HG03175 (cell line): ENCODE data around the gene RNFT2.
"Not testable (repeated sequence)": the region's sequence is repeated elsewhere in the genome, so short reads cannot be mapped to it uniquely, and the experiment has no call there.

Experiments used
- ATAC-seq: cut with Tn5 transposase; IDR thresholded peaks from one replicate; pipeline ENCODE4 v1.9.1; 2021; ENCODE audit warnings: mild to moderate bottlenecking, moderate library complexity; ENCODE audit not compliant: unreplicated experiment

RNFT2 gene

DNA sequence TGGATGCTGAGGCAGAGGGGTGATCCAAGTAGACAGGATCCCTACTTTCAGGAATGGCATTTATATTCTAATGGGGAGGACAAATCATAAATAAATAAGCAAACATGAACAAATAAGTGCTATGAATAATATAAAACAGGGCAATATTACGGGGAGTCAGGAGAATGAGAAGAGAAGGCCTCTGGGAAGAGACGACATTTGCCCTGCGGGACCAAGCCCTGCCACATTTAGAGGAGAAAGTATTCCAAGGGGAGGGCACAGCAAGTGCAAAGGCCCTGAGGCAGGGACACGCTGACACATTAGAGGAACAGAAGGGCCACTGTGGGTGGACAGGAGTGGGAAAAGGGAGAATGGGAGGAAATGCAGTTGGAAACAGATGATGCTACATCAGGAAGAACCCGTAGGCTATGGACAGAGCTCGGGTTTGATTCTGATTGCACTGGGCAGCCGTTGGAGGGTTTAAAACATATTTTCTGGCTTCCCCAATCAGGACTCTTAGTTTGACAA, 1.3 kb downstream of the RNFT2 start:
- no peak for ATAC-seq

DNA sequence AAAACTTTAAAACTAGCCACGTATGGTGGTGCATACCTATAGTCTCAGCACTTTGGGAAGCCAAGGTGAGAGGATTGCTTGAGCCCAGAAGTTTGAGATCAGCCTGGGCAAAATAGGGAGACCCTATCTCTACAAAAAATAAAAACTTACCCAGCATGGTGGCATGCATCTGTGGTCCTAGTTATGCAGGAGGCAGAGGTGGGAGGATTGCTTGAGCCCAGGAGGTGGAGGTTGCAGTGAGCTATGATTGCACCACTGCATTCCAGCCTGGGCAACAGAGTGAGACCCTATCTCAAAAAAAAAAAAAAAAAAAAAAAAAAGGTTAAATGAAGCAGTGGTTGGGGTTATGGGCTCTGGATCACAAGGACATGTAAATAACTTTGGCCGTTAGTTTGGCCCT, 4.7 kb downstream of the RNFT2 start:
- not testable (repeated sequence) for ATAC-seq

DNA sequence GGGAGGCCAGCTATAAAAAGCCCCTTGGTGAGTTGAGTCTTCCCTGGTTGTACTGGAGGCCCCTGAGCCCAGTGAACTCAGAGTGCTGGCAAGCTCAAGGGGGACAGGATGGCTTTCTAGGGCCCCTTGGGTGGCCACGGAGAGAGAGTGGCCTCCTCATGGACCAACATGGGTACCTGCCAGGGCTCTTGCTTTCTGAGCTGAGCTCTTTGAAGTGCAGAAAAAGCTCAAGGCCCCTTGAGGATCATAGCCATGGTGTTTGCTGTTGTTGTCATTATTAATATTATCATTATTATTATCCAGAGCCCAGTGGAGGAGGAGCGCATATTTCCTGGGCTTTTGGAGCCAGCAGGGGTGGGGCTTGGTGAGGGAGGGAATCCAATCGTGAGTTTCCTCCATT, 6.7 kb downstream of the RNFT2 start:
- no peak for ATAC-seq

DNA sequence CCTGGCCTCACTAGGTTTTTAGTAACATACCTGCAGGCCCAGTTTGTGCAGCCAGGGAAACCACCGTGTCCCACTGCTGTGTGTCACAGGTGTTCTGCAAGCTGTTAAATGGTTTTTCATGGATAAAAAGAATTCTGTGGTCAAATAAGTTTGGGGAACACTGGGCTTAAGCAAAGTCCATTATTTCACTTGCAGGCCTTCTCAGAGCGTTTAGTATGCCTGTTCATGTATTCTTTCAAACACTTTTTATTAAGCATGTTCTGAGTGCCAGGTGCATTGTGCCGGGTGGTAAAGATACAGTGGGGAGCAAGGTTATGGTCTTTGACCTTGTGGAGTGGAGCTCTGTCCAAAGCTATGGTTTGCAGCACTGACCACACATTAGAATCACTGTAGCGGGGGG, 7.4 kb downstream of the RNFT2 start:
- no peak for ATAC-seq

DNA sequence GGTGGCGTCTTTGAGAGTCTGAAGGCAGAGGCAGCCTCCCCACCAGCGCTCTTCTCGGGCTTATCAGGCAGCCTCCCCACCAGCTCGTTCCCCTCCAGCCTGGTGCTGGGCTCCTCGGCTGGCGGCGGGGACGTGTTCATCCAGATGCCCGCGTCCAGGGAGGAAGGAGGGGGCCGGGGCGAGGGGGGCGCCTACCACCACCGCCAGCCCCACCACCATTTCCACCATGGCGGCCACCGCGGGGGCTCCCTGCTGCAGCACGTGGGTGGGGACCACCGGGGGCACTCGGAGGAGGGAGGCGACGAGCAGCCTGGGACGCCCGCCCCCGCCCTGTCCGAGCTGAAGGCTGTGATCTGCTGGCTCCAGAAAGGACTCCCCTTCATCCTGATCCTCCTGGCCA, 11.8 kb downstream of the RNFT2 start:
- ATAC-seq = no peak

DNA sequence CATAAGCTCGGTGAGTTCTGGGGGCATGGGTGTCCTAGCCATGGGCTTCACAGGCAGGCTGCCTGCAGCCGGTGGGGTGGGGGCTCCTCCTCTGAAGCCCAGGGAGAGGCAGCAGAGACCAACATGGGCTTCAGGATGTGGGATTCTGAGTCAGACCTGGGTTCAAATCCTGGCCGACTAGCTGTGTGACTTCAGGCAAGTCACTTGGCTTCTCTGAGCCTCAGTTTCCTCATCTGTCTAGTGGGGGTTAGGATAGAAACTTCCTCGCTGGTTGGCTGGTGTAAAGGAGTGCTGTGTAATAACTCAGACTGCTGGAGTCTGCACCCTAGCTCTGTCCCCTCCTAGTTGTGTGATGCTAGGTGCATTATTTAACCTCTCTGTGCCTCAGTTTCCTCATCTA, 12.2 kb downstream of the RNFT2 start:
- no peak for ATAC-seq

DNA sequence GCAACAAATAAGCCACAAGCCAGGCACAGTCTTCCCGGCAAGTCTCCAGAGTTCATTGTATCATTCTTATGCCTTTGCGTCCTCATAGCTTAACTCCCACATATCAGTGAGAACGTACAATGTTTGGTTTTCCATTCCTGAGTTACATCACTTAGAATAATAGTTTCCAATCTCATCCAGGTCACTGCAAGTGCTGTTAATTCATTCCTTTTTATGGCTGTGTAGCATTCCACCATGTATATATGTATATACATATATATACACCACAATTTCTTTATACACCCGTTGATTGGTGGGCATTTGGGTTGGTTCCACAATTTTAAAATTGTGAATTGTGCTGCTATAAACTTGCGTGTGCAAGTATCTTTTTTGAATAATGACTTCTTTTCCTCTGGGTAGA, 16.0 kb downstream of the RNFT2 start:
- ATAC-seq = not testable (repeated sequence)

DNA sequence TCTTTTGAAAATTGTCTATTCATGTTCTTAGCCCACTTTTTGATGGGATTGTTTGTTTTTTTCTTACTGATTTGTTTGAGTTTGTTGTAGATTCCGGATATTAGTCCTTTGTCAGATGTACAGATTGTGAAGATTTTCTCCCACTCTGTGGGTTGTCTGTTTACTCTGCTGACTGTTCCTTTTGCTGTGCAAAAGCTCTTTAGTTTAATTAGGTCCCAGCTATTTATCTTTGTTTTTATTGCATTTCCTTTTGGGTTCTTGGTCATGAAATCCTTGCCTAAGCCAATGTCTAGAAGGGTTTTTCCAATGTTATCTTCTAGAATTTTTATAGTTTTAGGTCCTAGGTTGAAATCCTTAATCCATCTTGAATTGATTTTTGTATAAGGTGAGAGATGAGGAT, 16.7 kb downstream of the RNFT2 start:
- ATAC-seq = not testable (repeated sequence)

DNA sequence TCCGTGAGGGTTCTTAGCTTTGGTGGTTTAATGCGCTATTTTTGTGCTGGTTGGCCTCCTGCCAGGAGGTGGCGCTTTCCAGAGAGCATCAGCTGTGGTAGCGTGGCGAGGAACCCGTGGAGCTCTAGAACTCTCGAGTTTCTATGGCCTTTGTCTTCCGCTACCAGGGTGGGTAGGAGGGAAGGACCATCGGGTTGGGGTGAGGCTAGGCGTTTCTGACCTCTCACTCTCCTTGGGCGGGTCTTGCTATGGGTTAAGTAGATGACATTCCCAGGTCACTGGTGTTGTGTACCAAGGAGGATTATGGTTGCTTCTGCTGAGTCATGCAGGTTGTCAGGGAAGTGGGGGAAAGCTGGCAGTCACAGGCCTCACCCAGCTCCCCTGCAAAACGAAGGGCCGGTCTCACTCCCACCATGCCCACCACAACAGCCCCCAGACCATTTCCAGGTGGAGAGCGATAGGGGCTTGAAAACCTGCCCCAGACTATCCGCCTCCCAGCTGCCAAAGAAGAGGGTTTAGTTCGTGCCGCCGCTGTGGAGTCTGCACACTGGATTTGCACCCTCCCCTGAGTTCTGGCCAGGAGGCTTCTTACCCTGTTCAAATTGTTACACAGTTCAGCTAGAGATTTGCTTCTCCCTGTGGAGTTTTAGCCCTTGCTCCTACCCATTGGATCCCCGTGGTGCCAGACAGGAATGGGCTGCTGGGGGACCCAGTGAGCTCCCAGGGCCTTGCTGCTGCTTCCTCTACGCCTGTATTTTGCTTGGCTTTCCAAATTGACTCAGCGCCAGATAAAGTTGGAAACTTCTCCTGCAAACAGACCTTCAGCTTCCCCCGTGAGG, 21.9 kb downstream of the RNFT2 start:
- ATAC-seq = no peak

DNA sequence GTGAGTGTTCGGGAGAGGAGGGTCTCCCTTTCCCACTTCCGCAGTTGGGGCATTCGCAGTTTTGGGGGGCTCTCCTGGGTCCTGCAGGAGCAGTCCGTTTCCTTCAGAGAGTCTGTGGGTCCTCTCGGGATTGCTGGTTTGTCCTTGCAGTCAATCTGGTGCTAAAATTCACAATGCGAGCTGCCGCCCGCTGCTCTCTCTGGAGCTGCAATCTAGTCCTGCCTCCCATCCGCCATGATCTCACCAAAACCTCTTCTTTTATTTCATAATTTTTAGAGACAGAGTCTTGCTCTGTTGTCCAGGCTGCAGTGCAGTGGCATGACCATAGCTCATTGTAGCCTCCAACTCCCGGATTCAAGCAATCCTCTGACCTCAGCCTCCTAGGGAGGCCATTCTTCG, 22.5 kb downstream of the RNFT2 start:
- ATAC-seq = no peak

DNA sequence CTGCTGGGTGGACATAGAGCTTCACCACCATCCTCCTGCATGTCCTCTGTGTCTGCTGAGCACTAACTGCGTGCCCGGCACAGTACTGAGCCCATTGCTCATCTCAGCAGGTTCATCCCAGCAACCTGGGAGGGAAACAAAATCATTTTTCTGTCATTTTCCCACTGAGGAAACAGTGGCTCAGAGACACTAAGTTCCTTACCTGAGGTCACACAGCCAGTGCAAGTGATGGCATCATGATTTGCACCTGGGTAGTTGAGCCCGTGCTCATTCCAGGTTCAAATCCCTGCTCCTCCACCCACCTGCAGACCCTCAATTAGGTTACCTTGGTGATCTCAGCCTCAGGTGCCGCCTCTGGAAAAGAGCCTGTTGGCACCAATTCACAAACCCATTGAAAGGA, 23.4 kb downstream of the RNFT2 start:
- no peak for ATAC-seq

DNA sequence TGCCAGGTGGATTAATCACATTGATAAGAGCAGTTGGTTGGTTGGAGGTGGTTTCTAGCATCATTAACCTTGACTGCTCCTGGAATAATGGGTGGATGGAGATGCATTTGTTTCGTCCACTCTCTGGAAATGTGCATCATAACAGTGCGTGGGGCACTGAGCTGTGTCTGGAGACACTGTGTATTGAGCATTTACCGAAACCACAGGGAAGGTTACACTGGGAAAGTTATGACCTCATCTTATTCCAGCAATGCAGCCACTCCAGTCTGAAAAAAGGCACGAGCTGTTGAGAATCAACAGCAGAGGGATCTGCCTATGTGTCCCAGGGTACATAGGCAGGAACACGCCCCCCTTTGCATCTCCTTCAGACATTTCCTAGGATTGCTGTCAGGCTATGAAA, 27.2 kb downstream of the RNFT2 start:
- ATAC-seq = no peak

DNA sequence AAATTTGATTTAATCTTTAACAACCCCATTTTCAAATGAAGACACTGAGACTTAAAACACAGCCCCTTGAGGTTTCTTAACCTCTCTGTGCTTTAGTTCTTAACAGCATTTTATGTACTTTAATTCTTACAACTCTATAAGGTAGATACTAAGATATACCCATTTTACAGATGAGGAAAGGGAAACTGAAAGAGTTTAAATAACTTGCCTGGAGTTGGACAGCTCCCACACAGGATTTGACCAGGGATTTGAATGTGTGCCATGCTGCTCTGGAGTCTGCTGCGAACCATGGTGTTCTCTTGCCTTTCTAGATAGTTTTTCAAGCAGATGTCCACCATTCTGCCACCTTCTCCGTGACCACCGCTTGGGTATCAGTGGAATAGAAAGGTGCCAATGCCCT, 28.2 kb downstream of the RNFT2 start:
- no peak for ATAC-seq

DNA sequence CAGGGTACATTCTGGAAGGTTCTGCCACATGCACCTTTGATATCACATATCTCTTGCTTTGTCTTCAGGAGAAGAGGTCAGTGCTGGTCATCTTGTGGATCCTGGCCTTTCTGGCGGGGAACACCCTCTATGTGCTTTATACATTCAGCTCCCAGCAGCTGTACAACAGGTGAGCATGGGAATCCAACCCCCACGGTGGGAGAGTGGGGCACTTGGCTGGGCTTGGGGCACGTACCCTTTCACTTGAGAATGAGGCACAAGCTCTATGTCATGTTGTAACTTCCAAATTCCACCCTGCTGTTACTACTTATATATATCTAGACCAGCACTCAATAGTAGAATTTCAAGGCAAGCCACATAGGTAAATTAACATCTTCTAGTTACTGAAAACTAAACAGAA, 28.6 kb downstream of the RNFT2 start:
- no peak for ATAC-seq

DNA sequence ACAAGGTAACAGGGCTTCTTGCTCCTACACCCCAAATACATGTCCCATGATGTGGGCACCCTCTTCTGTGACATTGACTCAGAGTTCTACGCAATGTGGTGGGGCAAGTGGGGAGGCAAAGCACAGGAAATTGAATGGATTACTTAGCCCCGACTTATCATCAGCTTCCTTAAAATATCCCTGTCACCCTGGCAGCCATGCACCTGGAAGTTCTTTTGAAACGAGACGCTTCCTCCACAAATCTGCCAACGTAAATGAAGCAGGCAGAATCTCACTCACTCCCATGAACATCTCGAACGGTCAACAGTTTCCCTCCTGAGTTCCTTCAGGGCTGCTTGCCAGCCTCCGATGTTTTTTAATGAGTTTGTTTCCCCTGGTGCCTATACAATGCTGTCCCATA, 33.5 kb downstream of the RNFT2 start:
- ATAC-seq = no peak

DNA sequence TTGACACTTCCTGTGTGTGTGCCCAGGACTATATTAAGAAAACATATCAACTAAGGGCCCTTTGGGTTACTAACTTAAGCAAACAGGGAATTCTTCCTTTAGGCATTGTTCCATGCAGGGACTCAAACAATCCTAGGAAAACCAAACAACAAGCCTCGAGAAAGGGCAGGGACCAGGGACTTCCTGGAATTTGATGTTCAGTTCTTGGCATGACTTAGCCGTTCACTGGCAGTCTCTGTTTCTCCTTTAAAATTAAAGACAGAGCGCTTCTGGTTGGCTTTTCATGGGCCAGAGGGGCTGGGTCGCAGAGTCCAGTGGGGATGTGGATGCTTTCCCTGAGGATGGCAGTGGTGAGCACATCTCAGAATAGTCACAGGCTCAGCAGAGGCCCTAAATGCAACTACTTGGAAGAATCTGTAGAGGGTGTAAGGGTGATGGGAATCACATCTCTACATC, 35.2 kb downstream of the RNFT2 start:
- ATAC-seq = no peak

DNA sequence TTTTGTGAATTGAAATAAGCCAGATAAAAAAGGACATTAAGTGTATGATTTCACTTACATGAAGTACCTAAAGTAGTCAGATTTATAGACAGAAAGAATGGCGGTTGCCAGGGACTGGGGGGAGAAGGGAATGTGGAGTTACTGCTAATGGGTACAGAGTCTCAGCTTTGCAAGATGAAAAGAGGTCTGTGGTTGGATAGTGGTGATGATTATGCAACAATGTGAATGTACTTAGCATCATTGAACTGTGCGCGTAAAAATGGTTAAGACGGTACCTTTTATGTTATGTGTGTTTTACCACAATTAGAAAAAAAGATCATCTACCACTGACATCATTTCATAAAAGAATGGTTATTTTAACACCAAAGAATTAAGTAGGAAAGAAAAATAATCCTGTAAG, 35.9 kb downstream of the RNFT2 start:
- ATAC-seq = no peak

DNA sequence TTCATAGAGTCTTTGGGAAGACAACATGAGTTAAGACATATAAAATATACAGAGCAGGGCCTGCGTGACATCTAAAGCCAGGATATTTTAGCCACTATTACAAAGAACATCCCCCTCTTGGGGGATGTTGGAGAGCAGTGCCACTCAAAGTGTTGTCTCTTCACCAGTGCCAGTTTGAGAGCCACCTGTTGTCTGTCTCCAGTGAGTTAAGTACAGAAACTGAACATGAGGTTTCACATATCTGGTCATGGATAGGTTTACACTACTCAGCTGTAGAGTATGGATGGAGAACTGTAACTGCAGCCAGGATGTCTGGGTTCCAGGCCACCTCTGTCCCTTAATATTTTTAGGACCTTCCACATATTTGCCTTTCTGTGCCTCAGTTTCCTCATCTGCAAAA, 39.1 kb downstream of the RNFT2 start:
- no peak for ATAC-seq

DNA sequence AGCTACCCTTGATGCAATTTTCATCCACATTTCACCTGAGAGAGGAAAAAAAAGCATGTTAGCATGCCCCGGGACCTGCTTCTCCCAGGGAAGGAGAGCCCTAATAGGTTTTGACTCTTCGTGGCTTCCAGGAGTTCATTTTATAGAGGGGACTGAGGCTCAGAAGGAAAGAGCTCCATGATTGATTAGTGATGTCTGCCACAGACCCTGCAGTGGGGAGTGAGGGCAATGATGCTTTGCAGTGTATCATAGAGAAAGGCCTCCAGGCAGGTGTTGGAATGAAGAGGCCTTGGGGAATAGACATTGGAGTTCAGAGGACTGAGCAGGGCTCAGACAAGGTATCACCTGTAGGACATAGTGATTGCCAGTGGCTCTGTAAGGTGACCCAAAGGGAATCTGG, 41.5 kb downstream of the RNFT2 start:
- no peak for ATAC-seq

DNA sequence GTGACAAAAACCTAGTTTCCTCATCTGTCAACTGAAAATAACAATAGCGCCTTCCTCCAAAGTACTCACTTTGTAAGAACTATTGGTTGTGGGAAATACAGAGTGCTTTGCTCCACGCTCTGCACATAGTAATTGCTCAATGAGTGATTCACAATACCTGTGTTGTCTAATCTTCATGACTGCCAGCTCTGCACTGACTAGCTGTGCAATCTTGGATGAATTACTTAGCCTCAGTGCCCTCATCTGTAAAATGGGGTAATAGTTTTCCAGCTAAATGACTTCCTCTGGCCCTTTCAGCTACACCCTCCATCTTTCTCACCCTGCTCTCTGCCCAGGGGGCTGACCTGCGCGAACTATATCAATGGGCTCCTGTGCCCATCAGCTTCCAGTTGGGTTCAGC, 42.8 kb downstream of the RNFT2 start:
- no peak for ATAC-seq

DNA sequence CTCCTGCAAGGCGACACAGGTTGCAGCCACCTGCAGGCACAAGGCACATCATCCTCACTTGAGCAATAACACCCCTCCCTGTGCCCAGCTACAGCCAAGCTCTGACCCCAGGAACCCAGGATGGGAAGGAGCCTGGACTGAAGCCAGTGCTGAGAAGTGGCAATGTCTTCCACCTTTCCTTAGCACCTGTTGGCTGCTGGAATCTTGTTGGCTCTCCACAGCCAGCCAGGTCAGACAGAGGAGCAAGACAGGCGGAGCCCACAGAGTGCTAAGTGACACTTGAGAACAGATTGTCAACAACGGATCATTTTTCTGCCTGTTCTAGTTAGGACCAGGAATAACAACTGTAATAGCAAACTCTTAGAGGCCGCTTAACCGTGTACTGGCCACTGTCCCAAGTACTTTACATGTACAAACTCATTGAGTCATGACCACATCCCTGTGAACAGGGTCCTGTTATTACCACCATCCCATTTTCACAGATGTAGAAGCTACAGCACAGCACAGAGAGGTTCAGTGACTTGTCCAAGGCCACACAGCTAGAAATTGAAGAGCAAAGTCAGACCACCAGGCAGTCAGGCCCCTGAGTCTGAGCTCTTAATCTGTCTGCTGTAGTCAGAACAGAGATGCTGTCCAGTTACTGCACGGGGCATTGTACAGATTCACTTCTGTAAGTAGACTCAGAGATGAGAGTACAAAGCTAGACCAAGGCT, 45.6 kb downstream of the RNFT2 start:
- no peak for ATAC-seq

DNA sequence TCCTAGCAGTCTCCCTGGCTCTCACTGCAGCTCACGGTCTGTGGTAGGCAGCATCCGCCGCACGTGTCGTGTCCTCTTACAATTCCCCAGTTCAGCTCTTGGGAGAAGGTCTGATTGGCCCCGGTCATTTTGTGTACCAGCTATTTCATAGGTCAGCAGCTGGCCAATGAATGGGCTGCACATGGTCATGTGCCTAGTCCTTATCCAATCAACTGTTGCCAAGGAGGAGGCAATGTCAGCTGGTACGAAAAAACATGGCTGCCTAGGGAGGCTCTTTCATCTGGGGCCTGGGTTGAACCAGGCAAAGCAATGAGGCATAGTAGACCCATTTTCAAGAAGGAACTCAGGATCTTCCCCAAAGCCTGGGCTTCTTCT, 46.1 kb downstream of the RNFT2 start:
- ATAC-seq = no peak
